Measurements from ENCODE around the gene CNTD1.

CNTD1 gene

Small RNA genes within 50 kb of the gene (small RNA-seq; reads per million reads assigned to genes)
- 0 reads per million in 2 experiments for gene HMGN2P15
- 0 reads per million in 2 experiments for gene MIR6781

Data from SK-N-DZ (cell line).